MM.1S (cell line): ENCODE measurements around the gene SLC51A.

ENCODE experiments used
- EZH2 ChIP-seq: fragments of 300-600 bp; sonication (generic); optimal IDR thresholded peaks from 2 replicates; pipeline ENCODE3; 2017; ENCODE audit warnings: low read depth, mild to moderate bottlenecking, antibody characterized with exemption, low read length, mixed read lengths
- TF ChIP-seq, protein P1 (sequence below): fragments of 300-600 bp; sonication (generic); IDR thresholded peaks from 2 replicates; pipeline ENCODE4 v1.5.1; 2016; ENCODE audit warnings: antibody characterized with exemption, low read length, mixed read lengths

GRCh38 chr3:196197524-196197923 lies 18.8 kb upstream of the SLC51A start:
- no peak for TF ChIP-seq EZH2
- TF ChIP-seq, protein P1, sequence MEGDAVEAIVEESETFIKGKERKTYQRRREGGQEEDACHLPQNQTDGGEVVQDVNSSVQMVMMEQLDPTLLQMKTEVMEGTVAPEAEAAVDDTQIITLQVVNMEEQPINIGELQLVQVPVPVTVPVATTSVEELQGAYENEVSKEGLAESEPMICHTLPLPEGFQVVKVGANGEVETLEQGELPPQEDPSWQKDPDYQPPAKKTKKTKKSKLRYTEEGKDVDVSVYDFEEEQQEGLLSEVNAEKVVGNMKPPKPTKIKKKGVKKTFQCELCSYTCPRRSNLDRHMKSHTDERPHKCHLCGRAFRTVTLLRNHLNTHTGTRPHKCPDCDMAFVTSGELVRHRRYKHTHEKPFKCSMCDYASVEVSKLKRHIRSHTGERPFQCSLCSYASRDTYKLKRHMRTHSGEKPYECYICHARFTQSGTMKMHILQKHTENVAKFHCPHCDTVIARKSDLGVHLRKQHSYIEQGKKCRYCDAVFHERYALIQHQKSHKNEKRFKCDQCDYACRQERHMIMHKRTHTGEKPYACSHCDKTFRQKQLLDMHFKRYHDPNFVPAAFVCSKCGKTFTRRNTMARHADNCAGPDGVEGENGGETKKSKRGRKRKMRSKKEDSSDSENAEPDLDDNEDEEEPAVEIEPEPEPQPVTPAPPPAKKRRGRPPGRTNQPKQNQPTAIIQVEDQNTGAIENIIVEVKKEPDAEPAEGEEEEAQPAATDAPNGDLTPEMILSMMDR = no peak
